Activated CD4-positive, CD25-positive, alpha-beta regulatory T cell treated with anti-CD3 and anti-CD28 coated beads, Interleukin-2, amount 50 U/mL, for 16 hours (primary cell): Measurements from ENCODE around the gene CACNA1I.

Experiments used
- DNase-seq: peaks from one replicate; pipeline ENCODE4 v3.0.0-alpha.2; 2020; ENCODE audit warnings: low read depth, low spot score

Gene CACNA1I

DNA sequence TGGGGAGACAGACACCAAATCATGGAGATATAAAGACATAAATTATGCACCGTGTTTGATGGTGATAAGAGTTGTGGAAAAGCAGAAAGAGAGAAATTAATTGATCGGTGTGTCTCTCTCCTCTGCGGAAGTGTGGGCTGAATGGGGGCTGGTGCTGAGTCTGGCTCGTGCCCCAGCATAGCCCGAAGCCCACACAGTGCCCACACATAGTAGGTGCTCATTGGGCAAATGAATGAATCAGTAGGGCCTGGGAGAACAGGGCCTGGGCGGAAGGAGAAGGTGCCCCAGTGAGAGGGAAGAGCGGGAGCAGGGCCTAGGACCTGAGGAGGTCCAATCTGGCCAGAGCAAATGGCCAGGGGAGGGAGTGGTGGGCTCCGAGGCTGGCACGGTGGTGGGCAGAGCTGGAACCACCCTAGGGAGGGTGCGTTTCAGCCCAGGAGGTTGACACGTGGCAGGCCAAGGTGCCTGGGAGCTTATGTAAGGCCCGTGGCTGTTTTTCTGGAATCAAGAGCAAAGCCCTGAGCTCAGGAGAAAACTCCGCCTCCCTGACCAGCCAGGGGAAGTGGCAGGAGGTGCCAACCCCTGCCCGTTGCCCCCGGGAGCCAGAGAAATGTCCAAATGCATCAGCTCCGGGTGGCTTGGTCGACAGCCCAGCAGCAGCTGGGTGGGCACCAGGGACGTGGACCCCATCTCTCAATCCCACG, 2.1 kb upstream of the CACNA1I start:
- DNase-seq, result no peak

DNA sequence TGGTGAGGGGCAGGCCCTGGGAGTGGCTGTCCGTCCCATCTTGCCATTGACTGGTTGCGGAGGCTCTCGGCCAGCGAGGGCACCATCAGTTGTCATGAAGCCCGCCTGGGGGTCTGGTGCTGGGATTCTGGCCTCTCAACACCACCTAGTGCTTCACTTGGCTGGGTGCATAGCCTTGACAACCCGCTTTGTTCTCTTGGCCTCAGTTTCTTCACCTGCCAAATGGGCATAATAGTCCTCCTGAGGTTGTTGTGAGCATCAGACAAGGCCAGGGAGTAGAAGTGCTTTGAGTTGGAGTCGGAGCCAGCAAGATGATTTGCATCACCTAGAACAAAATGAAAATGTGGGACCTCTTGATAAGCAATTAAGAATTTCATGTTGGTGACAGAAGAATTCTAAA, 1.5 kb upstream of the CACNA1I start:
- DNase-seq, result no peak

DNA sequence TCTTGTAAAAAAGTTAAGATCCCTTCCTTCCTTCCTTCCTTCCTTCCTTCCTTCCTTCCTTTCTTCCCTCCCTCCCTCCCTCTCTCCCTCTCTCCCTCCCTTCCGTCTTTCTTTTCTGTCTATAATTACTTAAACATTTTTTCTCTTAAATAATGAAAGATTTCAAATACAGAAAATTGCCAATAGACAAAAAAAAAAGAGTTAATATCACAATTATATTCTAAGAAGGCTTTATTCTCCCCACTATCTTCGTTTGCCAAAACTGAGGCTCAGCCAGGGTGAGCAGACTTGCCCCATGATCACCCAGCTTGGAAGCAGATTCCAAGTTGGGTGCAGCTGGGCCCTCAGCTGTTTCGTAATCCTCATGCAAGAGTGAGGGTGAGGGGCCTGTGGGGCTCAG, 327 bp upstream of the CACNA1I start:
- no peak for DNase-seq

DNA sequence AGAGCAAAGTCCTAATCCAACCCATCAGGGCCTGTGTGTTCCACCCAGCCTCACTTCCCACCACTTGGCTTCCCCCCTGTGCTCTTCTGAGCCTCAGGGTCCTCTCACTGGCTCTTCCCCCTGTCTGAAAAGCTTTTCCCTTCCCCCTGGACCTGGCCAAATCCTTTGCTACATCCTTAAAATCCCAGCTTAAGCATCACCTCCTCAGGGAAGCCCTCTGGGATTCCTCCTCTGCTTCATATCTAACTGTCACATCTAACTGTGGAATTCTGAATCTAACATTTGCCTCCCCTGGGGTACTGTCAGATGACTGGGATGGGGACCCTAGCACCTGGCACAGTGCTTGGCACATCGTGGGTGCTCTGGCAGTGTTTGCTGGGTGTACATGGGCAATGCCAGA, 985 bp downstream of the CACNA1I start:
- no peak for DNase-seq

DNA sequence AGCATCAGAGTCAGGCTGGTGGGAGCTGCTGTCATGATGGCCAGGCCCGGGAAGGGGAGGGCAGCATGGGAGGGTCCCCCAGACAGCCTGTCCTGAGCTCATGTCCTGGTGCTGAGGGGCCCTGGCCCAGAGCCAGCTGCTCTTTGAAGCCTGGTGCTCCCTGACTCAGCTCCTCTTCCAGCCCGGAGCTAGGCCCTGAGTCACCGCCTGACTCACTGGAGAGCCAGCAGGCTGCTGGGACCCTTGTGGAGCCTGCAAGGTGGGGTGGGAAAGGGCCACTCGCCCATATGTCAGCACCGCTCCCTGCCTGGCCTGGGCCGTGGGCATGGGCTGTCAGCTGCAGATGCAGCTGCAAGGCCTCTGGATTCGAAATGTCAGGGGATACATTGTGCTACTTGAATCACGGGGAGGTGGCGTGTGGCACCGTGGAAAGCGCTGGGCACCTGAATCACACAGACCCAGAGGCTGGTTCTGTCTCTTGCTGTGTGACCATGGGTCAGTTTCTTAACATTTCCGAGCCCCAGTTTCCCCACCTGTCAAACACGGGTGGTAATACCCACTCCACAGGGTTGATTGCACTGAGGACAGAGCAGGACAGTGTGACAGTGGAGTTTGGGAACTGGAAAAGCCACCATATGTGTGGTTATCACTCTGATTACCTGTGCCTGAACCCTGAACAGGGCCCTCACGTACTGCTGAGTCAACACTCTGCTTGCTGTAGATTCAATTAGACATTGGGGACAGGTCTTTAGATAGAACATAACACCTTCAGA, 4.4 kb downstream of the CACNA1I start:
- no peak for DNase-seq

DNA sequence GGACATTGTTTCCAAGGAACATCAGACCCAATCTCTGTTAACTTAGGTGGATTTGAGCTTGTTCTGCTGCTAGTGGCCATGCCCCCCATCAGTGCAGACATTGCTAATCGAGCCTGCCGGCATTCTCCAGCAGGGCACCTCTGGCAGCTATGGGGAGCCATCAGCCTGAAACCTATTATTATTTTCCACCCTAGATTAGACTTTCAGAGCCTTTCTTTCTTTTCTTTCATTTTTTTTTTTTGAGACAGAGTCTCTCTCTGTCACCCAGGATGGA, 4.9 kb downstream of the CACNA1I start:
- DNase-seq, result no peak

DNA sequence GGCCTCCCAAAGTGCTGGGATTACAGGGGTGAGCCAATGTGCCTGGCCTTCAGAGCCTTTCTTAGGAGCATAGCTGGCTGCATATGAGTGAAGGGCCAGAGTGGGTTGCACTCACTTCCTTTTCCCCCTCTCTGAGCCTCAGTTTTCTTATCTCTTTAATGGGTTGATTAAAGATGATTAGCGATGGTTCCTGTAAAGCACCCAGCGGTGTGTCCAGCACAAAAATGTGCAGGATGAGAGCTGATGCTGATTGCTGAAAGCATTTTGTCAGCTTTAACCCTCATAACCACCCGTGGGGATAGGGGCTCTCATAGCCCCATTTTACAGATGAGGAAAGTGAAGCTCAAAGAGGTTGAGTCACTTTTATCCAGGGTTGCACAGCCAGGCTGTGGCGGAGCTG, 5.5 kb downstream of the CACNA1I start:
- DNase-seq, result no peak

DNA sequence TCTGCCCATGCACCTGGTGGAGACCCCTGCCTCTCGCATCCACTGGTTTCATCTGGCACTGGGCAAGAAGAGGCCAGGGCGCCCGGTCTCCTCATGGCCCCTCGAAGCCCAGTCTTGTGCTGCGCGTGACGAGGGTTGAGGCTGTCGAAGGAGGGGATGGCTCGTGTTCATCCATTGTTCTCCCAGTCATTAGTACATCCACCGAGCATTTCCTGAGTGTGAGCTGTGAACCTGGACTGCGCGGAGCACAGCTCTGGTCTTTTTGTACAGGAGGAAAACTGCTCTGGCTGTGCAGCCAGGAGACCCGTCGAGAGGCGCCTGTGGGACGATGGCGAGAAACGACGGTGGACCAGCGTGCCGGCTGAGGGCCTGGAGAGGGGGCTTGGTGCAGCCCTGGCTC, 6.8 kb downstream of the CACNA1I start:
- no peak for DNase-seq

DNA sequence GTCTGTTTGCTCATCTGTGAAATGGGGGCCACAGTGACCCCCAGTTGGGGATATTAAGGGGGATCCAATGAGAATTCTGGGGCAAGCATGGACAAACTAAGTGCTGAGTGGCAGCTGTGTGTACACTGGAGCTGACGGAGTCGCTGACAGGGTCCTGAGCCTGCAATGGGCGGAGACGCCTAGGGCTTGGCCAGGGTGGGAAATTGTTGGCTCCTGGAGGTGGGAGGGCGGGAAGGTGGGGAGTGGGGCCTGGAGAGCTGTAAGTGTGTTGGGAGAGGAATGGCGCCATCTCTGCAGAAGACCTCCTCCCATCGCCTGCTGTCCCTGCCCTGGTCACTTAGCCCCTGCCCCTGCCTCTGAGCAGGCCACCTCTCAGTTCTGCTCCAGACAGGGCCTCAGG, 7.3 kb downstream of the CACNA1I start:
- no peak for DNase-seq

DNA sequence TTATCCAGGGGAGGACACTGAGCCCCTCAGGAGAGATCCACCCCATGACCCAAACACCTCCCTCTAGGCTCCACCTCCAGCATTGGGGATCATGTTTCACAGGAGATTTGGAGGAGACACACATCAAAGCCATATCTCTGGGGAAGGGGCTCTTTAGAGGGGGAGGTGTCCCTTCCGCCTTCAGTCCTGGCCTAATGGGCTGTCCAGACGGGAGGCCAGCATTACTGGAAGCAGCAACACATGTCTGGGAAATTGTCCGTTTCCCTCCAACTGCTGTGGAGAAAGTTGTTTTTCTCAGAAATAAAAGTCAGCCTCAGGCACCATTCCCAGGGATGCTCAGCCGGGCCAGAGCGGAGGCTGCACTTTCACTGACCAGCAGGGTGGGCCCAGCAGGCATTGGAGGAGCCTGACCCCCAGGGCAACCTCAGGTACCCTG, 9.5 kb downstream of the CACNA1I start:
- DNase-seq, result no peak

DNA sequence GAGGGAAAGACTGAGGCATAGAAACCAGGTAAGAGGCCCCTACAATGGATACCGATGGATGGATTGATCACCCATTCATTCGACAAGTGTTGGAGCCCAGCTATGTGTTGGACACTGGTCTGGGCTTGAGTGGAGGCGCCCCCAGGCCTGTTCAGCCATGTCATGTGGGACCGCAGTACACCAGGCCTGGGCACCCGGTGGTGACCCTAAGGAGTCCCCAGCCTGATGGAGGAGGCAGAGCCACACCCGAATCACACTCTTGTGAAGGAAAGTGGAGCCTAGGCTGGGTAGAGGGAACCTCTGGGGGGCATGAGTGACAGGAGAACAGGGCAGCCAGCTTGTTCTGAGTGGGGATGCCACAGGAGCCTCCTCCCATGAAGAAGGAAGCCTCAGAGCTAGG, 10.2 kb downstream of the CACNA1I start:
- DNase-seq, result no peak

DNA sequence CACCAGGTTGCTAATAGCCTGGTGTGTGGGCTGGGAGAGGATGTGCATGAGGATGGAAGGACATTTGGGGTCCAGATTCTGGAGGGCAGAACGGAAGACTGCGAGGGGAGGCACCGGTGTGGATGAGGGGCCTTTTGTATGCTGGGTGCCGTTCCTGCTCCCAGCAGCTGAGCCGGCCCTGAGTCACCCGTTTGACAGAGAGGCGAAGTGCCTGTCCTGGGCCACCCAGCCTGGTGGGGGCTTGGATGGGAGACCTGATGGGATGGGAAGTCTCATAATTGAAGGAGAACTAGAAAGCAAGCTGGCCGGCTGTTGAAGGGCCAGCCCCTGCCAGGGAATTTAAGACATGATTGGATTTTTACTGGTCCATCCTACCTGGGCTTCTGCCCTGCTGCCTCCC, 10.8 kb downstream of the CACNA1I start:
- no peak for DNase-seq

DNA sequence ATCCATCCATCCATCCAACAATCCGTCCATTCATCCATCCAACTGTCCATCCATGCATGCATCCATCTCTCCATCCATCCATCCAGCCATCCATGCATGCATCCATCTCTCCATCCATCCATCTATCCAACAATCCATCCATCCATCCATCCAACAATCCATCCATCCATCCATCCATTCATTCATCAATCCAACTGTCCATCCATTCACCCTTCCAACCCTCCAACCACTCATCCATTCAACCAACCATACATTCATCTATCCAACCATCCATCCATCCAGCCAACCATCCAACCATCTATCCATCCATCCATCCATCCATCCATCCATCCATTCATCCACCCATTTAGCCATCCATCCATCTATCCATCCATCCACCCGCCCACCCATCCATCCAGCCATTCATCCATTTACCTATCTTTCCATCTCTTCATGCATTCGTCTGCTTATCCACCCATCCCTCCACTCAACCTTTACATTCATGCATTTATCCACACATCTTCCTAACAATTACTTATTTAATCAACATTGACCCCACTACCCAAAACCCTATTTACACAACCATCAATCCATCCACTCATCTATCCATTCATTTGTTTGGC, 12.6 kb downstream of the CACNA1I start:
- no peak for DNase-seq

DNA sequence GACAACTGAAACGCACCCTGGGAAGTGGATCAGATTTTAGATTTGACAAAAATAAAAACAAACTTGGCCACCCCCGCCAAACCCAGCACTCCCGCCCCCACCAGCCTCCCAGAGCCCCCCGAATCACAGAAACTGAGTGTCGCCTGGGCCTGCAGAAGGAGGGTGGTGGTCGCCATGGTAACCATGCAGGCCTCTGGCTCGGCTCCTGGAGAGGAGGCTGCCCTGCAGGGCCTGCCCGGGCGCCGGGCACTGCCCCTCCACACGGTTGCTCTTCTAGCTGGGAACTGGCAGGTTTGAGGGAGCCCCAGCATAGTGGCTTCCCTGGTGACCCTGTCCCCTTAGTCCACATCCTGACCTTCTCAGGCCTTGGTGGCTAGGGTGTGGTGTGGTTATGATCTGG, 19.3 kb downstream of the CACNA1I start:
- no peak for DNase-seq

DNA sequence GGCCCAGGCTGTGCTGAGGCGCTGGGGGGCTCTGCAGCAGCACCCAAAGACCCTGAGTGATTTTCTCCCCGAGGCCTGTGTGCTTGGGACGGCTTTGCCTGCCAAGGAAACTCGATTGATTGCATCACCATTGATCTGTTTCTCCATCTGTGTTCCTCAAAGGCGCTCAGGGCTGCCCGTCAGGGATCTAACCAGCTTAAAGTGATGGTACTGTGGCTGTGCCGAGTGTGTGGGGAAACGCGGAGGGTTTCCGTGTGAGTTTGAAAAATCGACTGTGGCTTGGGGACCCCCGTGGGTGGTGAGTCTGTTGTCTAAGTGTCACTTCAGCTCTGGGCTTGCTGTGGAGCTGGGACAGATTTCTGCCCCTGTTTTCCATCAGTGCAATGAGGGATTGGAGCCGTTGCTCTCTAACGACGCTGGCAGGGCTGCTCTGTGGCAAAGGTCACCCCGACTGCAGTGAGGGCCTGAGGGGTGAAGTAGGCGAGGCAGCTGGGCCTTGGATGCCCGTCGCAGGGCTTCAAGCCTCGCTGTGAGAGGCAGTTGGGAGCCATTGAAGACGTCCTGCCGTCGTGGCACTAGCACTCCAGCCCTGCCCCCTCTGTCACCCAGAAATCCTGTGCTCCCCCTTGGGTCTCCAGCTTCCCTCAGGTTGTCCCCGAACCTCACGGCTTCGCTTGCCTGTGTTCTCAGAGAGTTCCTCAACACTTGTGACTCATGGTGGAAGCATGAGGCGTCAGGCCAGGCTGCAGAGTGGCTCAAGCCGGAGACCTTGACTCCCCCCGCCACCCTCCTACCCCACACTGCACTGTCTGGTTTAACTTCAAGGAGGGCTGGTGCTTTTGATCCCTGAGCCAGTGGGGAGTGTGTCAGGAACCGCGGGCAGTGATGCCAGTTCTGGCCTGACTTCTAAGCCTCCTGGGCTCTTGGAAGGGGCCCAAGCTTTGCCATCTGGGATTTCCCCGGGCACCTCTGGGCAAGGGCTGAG, 21.8 kb downstream of the CACNA1I start:
- no peak for DNase-seq

DNA sequence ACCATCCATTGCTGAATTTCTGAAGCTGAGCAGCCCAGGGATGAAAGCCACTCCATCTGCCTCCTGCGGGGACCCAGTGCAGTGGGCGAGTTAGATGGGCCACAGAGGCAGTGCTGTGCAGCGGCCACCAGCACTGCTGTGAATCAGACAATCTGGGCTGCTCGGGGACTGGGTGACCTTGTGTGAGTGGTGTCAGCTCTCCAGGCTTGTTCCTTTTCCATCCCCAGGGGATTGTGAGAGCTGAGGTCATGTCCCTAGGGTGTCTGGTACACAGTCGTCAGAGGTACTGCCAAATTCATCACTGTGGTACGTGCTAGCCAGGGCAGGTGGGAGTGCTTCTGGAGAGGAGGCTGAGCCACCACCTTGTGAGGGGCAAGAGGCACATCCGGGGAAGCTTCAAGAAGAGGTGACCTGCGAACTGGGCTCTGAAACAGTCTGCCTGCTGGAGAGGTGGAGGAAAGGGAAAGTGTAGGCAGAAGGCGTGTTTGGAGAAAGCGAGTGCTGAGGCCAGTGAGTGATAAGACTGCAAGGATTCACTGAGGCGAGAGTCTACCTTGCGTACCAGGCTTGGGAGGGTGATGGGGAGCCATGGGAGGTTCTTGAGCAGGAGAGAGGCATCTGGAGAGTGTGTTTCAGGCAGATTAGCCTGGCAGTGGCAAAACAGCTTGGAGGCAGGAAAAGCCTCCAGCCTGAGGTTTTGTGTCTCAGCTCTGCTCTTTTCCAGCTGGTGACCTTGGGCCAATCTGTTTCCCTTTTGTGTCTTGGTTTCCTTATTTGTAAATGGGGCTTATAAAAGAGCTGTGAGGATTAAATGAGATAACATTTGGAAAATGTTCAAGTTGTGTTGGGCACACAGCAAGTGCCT, 22.7 kb downstream of the CACNA1I start:
- no peak for DNase-seq

DNA sequence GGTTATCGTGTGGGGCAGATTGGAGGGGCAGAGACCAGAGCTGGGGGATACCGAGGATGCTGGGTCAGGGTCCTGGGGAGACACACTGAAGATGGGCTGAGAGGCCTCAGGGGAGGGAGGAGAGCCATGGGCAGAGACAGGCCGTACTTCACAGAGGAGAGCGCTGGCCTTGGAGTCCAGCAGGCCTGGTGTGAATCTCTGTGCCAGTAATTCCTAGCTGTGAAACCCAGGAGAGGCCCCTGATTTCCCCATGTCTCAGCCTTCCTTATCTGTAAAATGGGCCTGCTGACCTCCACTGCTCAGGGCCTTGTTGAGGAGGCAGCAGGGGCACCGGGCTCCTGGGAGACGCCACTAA, 23.4 kb downstream of the CACNA1I start:
- DNase-seq, result no peak

DNA sequence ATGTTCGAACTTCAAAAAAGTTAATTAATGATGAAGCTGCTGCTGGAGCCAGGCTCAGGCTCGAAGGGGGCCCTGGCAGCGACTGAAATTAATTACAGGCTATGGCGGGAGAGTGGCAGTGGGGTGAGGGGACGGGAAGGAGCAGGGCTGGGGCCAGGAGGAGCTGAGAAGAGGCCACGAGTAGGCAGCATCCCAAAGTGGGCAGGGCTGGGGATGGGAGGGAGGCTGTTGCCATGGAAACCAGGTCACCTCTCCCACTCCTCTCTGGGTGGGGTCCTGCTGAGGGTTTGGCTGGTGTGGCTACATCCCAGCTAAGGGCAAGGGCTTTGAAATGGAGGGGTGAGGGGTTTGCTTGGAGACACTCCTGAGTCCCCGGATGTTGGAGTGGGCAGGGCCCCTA, 23.9 kb downstream of the CACNA1I start:
- DNase-seq, result no peak

DNA sequence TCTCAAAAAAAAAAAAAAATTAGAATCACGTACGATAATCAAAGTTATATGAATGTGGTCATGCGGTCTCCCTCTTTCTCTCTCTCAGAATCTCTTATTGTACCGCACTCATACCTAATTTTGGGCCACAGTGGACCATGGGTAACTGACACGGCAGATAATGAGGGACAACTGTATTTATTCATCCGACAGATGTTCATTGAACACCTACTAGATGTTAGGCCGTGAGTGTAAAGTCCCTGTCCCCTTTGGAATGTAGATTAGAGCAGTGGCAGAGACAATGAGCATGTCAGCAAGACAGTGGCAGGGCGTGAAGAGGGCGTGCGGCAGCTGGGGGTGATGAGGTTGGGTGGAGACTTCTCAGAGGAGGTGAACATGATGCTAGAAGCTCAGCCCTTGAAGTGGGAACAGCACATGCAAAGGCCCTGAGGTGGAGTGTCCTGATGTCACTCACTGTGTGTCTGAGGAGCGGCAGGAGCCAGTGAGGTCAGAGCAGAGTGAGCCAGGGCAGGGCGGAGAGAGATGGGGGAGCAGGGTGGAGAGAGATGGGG, 25.1 kb downstream of the CACNA1I start:
- no peak for DNase-seq

DNA sequence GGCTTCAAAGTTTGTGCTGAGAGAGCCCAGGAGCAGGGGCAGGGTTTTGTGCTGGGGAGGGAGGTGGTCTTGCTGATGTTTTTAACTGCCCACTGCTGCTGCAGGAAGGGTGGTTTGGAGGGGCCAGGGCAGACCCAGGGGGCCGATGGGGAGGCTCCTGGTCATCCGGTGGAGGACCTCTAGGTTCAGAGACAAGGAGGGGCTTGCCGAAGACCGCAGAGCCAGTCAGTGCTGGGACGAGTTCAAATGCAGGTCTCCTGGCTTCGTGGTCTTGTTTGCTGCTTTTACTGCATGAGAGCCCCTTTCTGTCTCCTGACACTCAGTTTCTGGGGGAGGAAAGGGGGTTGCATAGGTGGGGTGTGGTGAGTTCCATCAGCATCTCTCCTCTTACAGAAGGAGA, 26.0 kb downstream of the CACNA1I start:
- DNase-seq, result no peak
